ENCODE measurements around the gene MLLT3. TPM values are rescaled to one million over a fixed set of nuclear protein-coding genes. Genes with fewer than 3 reads are reported as not detected.

MLLT3 gene
- total RNA-seq, 2 donors from 2014 or later = 5.6 to 5.7 TPM

- no peak overlapping the region for H3K27ac ChIP-seq
- ATAC-seq = no peak
- H3K4me1 ChIP-seq = no peaks in the 10 kb centered on the region
- intact Hi-C loops (cut with DNase I) = no loop called here
- TF ChIP-seq CTCF (IDR thresholded peaks at IDR 0.05) (no peak), POLR2A (IDR thresholded peaks at IDR 0.05) (no peak)
- H3K9me3 ChIP-seq = no peaks in the 10 kb centered on the region
- H3K4me3 ChIP-seq = no peak overlapping the region
- no peaks in the 10 kb centered on the region for H3K27me3 ChIP-seq
- H3K36me3 ChIP-seq (replicated peaks in 1 of 2; ENCODE audit: insufficient read depth in 1 of 2, low read depth in 2 of 2) = no peaks in the 10 kb centered on the region
- 90 to 99% methylated on average over 2 of the region's 2 CpGs for WGBS, 2 donors
- no peak for DNase-seq
These were observed 149.8 kb downstream of the MLLT3 start for GRCh38 chr9:20472342-20473045.

GRCh38 chr9:20466328-20467008 is 155.8 kb downstream of the MLLT3 start:
- no peaks in the 10 kb centered on the region for H3K27me3 ChIP-seq
- 75 to 76% methylated on average over 1 of the region's 1 CpG for WGBS, 2 donors
- no peak for ATAC-seq
- H3K4me1 ChIP-seq = no peaks in the 10 kb centered on the region
- no peak overlapping the region for H3K4me3 ChIP-seq
- no peak for DNase-seq
- no peaks in the 10 kb centered on the region for H3K36me3 ChIP-seq (replicated peaks in 1 of 2; ENCODE audit: insufficient read depth in 1 of 2, low read depth in 2 of 2)
- no peaks in the 10 kb centered on the region for H3K9me3 ChIP-seq
- TF ChIP-seq CTCF (IDR thresholded peaks at IDR 0.05) (no peak), POLR2A (IDR thresholded peaks at IDR 0.05) (no peak)
- intact Hi-C loops (cut with DNase I) = no loop called here
- no peak overlapping the region for H3K27ac ChIP-seq

- intact Hi-C loops (cut with DNase I) = no loop called here
- 81 to 82% methylated on average over 4 of the region's 4 CpGs for whole genome bisulfite sequencing, 2 donors
- no peaks in the 10 kb centered on the region for H3K36me3 ChIP-seq (replicated peaks in 1 of 2; ENCODE audit: insufficient read depth in 1 of 2, low read depth in 2 of 2)
- H3K27me3 ChIP-seq = no peaks in the 10 kb centered on the region
- TF ChIP-seq POLR2A (IDR thresholded peaks at IDR 0.05) = no peak
- TF ChIP-seq CTCF (IDR thresholded peaks at IDR 0.05) = no peak
- H3K9me3 ChIP-seq = no peaks in the 10 kb centered on the region
- H3K4me3 ChIP-seq = no peak overlapping the region
- ATAC-seq (no peak), DNase-seq (no peak)
- H3K4me1 ChIP-seq = no peaks in the 10 kb centered on the region
- H3K27ac ChIP-seq = no peak overlapping the region
These were observed 158.1 kb downstream of the MLLT3 start for GRCh38 chr9:20464242-20464641.

GRCh38 chr9:20463823-20464222 is 158.5 kb downstream of the MLLT3 start:
- intact Hi-C loops (cut with DNase I) = no loop called here
- no peak overlapping the region for H3K4me3 ChIP-seq
- H3K27me3 ChIP-seq = no peaks in the 10 kb centered on the region
- DNase-seq (no peak), ATAC-seq (no peak)
- WGBS, 2 donors = 83 to 90% methylated on average over 2 of the region's 2 CpGs
- TF ChIP-seq POLR2A (IDR thresholded peaks at IDR 0.05) (no peak), CTCF (IDR thresholded peaks at IDR 0.05) (no peak)
- H3K4me1 ChIP-seq = no peaks in the 10 kb centered on the region
- no peak overlapping the region for H3K27ac ChIP-seq
- H3K9me3 ChIP-seq = no peaks in the 10 kb centered on the region
- H3K36me3 ChIP-seq (replicated peaks in 1 of 2; ENCODE audit: insufficient read depth in 1 of 2, low read depth in 2 of 2) = no peaks in the 10 kb centered on the region

Measured in body of pancreas (tissue), 4 donors.